Mesodermal cell (in vitro differentiated cells): ENCODE measurements around the gene SPR.

Experiments used
- H3K27ac ChIP-seq: 2 replicates; pipeline ENCODE4 v1.7.0; 2013; ENCODE audit warnings: mild to moderate bottlenecking, low read depth, low read length, moderate library complexity; ENCODE audit not compliant: severe bottlenecking
- H3K36me3 ChIP-seq: 2 replicates; pipeline ENCODE4 v1.7.1; 2013; ENCODE audit warnings: mild to moderate bottlenecking, low read length, moderate library complexity; ENCODE audit not compliant: control insufficient read depth, insufficient read depth
- H3K4me1 ChIP-seq: one replicate; pipeline ENCODE4 v1.7.1; 2013; ENCODE audit warnings: mild to moderate bottlenecking, low read length; ENCODE audit not compliant: insufficient read depth, control insufficient read depth, poor library complexity, severe bottlenecking
- H3K4me3 ChIP-seq: 2 replicates; pipeline ENCODE4 v1.7.0; 2013; ENCODE audit warnings: low read length, control low read depth, mild to moderate bottlenecking; ENCODE audit not compliant: insufficient read depth, poor library complexity, severe bottlenecking; ENCODE audit errors: extremely low read depth
- H3K9me3 ChIP-seq: 2 replicates; pipeline ENCODE4 v1.7.1; 2013; ENCODE audit warnings: mild to moderate bottlenecking, low read length, moderate library complexity; ENCODE audit not compliant: control insufficient read depth
- WGBS, 2 experiments: methylation state at CpG; one replicate each; pipeline ENCODE4 v1.1.5; 2013; ENCODE audit warnings: missing lambda C conversion rate in 2 of 2; ENCODE audit not compliant: insufficient coverage in 2 of 2; 5-methylcytosine and 5-hydroxymethylcytosine counted together

Gene SPR

DNA sequence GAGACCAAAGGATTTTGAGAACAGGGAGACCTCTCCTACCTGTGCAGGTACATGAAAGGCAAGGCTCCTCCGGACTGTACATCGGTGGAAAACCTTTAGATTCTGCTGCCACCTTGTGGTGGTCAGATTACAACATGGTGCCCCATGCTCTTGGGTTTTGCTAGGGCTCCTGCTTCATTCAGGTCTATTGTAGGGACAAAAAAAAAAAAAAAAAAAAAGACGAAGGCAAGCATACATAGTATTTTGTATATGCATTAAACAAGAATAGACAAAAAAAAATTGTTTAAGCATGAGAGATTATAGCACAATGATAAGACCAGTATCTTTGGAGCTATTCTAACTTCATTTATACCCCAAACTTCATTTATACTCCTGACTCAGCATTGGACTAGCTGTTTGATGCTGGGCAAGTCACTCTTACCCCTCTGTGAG, 27.4 kb upstream of the SPR start:
- H3K9me3 ChIP-seq: no peaks in the 10 kb centered on the region
- no peaks in the 10 kb centered on the region for H3K36me3 ChIP-seq
- 0 to 5% methylated on average over 2 of the region's 3 CpGs for WGBS, 2 experiments
- H3K4me3 ChIP-seq: no peak overlapping the region
- H3K27ac ChIP-seq: no peak overlapping the region
- H3K4me1 ChIP-seq: peaks cover 7% of the 10 kb centered on the region

DNA sequence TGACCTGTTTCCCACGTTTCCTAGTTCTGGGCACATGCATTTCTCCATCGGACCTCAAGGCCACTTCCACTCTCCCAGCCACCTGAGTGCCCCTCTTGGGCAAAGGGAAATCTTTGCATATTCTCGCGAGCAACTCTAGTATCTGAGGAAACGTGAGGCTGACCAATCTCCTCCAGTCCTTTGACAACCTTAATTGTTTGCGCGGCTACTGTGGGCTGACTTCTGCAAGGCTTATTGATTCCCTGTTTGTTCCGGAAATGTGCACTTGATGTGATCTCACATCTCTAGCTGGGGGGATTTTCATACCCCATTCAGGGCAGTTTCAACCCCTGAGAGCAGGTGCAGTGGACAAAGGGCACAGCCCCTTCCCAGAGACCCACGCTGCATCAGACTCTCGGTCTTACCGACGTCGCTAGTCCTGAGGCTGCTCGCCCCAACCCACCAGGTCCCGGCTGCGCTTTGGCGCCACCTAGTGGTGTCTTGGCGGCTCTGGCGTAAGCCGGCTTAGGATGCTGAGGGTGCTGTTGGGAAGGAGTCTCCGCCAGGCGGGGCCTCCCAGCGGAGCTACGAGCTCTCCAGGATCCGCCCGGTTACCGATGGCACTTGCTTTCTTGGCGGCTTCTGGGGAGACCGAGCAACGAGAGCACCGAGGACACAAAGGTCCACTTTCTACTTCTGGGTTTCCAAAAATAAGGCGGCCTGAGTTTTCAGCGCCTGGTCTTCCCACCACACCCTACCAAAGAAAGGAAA, 24.8 kb upstream of the SPR start:
- Histone ChIP-seq H3K4me1 (peaks cover 6% of the 10 kb centered on the region), H3K9me3 (no peaks in the 10 kb centered on the region), H3K4me3 (no peak overlapping the region), H3K36me3 (no peaks in the 10 kb centered on the region), H3K27ac (no peak overlapping the region)
- 11 to 13% methylated on average over 25 to 31 of the region's 33 CpGs for WGBS, 2 experiments

DNA sequence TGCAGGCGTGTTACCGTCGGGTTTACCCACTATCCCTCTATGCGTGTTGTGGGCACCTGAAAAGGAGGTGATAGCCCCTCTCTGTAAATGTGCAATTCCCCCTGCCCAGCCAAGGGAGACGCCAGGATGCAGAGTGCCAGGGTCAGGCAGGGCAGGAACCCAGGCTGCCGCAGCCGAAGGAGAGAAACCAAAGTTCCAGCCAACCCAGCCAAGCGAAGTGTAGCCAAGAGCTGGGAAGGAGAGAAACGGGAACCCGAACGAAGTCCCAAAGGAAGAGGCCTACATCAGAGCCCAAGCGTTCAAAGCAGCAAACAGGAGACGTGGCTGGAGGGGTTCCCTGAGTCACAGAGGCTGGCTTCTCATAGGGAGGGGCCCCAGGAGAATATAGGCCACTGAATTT, 24.2 kb upstream of the SPR start:
- 58 to 62% methylated on average over 12 to 13 of the region's 13 CpGs for WGBS, 2 experiments
- Histone ChIP-seq H3K9me3 (no peaks in the 10 kb centered on the region), H3K36me3 (no peaks in the 10 kb centered on the region), H3K4me1 (peaks cover 3% of the 10 kb centered on the region), H3K4me3 (no peak overlapping the region), H3K27ac (no peak overlapping the region)

DNA sequence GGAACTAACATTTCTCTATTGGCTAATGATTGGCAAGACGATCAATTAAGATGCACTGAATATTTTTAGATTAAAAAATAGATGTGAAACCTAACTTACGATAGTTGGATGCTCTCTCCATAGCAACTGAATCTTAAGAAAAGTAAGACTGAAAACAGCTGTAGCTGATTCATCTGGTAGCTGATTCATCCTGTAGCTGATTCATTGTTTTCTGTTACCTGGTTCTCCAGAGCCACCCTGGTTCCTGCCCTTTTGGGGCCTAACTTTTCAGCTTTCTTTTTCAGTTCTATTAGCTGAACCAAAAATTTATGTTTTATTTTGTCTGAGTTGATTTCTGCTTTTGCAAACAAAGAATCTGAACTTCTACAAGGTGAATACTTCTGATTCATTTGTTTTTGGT, 22.7 kb upstream of the SPR start:
- no peak overlapping the region for H3K27ac ChIP-seq
- no peak overlapping the region for H3K4me3 ChIP-seq
- WGBS, 2 experiments: 83 to 89% methylated on average over 1 of the region's 2 CpGs
- no peaks in the 10 kb centered on the region for H3K9me3 ChIP-seq
- no peaks in the 10 kb centered on the region for H3K36me3 ChIP-seq
- peaks cover 3% of the 10 kb centered on the region for H3K4me1 ChIP-seq

GRCh38 chr2:72871060-72871459, 16.1 kb upstream of the SPR start:
- H3K4me3 ChIP-seq: no peak overlapping the region
- no peaks in the 10 kb centered on the region for H3K9me3 ChIP-seq
- H3K36me3 ChIP-seq: no peaks in the 10 kb centered on the region
- WGBS, 2 experiments: no CpG with 5 or more reads among the region's 1 CpG
- no peak overlapping the region for H3K27ac ChIP-seq
- H3K4me1 ChIP-seq: no peaks in the 10 kb centered on the region

- H3K4me3 ChIP-seq: no peak overlapping the region
- H3K27ac ChIP-seq: no peak overlapping the region
- H3K4me1 ChIP-seq: no peaks in the 10 kb centered on the region
- no peaks in the 10 kb centered on the region for H3K36me3 ChIP-seq
- no peaks in the 10 kb centered on the region for H3K9me3 ChIP-seq
These were observed 15.3 kb upstream of the SPR start for GRCh38 chr2:72871880-72872279.

DNA sequence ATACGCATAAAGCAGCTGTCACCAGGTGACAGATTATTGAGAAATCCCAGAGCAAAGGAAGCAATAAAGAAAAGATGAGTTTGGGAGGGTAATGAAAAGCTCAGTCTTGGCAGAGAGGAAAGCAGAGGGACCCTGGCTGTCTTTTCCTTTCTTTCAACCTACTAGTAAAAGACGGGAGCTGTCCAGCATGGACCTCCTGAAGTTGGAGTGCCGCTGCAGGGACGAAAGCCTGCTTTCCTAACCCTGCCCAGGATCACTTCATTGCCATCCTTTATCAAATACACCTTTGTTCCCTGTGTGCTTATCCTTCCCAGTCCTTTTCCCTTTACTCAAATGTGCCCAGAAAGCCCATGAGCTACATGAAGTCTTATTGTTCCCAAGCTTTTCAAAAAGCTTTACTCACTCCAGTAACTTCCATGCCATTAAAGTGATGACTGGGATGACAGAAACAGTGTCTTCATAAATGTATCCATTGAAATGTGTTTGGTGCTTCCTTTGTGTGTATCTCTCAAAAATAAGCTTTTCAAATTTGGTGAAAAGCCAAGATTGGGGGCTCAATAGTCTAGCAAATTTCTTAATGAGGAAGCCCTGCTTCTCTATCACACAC, 3.7 kb upstream of the SPR start:
- no peaks in the 10 kb centered on the region for H3K36me3 ChIP-seq
- no peak overlapping the region for H3K27ac ChIP-seq
- WGBS, 2 experiments: 5 to 13% methylated on average over 3 to 4 of the region's 4 CpGs
- no peaks in the 10 kb centered on the region for H3K9me3 ChIP-seq
- H3K4me3 ChIP-seq: no peak overlapping the region
- peaks cover 9% of the 10 kb centered on the region for H3K4me1 ChIP-seq

DNA sequence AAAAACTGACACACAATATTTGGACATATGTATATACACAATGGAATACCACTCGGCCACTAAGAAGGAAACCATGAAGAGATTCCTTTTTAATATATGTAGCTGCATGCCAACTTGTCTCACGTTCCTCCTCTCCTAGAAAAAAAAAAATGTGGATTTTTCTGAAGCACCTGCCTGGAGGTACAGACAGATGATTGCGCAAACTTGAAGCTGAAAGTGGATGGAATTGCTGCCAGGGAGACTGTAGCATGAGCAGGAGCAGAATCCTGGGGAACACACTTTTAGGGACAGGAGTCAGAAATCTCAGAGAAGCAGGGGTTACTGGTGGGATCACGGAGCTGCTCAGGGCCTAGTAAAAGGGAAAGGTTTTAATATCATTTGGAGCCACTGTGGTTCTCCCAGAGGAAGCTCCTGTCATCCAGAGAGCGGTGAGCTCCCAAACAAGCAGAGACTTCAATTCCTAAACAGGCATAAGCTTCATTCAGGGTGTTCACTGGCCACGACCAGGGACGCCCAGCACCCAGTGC, 640 bp upstream of the SPR start:
- Histone ChIP-seq H3K4me1 (peaks cover 11% of the 10 kb centered on the region), H3K9me3 (no peaks in the 10 kb centered on the region), H3K36me3 (peaks cover 4% of the 10 kb centered on the region), H3K27ac (no peak overlapping the region), H3K4me3 (peak overlapping the region; percentile 57)
- 63 to 68% methylated on average over 4 to 6 of the region's 7 CpGs for WGBS, 2 experiments

DNA sequence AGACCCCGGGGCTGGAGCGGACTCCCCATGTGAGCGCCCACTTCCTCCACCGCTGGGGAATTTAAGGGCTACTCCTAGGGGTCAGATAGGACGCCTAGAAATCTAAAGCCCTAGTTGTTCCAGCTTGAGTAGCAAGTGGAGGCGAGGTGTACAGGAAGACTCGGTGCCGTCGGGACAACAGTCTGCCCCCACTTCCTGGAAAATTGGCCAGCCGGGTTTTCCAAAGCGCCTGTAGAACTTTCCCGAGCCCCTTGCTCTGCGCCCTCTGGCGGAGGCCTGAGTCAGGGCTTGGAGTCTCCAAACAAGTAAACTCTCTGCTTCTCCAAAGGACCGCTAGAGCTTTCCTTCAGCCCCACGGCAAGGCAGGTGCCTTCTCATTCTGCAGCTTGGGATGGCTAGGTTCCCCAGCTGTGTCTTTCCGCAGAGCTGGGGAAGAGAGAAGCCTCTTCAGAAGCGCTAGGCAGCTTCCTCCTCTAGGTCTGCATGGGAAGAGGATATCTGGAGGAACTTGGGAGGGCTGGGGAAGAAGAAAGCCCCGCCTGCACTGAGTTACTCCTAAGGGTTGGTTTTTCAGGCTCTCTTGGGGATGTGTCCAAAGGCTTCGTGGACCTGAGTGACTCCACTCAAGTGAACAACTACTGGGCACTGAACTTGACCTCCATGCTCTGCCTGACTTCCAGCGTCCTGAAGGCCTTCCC, 681 bp downstream of the SPR start:
- H3K36me3 ChIP-seq: peaks cover 5% of the 10 kb centered on the region
- H3K4me3 ChIP-seq: peak overlapping the region; percentile 57
- H3K27ac ChIP-seq: peak overlapping the region; percentile 36
- WGBS, 2 experiments: 10 to 13% methylated on average over 15 to 16 of the region's 21 CpGs
- H3K4me1 ChIP-seq: peaks cover 11% of the 10 kb centered on the region
- no peaks in the 10 kb centered on the region for H3K9me3 ChIP-seq

DNA sequence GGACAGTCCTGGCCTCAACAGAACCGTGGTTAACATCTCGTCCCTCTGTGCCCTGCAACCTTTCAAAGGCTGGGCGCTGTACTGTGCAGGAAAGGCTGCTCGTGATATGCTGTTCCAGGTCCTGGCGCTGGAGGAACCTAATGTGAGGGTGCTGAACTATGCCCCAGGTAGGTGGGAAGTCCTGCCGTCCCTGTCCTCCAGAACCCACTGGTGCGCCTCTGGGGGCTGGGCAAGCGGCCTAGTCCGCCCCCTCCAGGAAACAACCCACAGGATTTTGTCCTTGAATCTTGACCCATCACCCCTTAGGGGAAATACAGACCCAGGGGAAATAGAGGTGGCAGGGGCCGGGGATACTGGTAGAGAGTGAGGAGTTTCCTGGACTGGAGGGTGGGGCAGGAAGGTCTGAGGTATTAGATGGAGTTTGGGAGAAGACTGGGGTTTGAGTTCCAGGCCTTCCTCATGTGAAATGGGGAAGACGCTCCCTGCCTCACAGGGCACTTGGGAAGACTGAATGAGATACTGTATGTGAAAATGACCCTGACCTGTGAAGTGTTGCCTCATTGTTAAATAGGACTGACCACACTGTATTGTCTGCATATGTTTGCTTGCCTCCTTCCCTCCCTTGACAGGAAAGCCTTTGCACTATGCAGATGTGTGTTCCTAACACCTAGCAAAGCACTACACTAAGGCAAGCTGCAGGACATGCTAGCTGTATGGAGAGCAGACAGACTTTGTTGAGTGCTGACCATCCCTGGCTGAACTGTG, 1.4 kb downstream of the SPR start:
- Histone ChIP-seq H3K9me3 (no peaks in the 10 kb centered on the region), H3K27ac (no peak overlapping the region), H3K4me3 (no peak overlapping the region), H3K36me3 (peaks cover 5% of the 10 kb centered on the region), H3K4me1 (peaks cover 11% of the 10 kb centered on the region)
- 88 to 91% methylated on average over 8 to 11 of the region's 11 CpGs for WGBS, 2 experiments
